ENCODE measurements around the gene SCGB1A1. TPM values are rescaled to one million over a fixed set of nuclear protein-coding genes. Genes with fewer than 3 reads are reported as not detected.
"Not testable (repeated sequence)": the region's sequence is repeated elsewhere in the genome, so short reads cannot be mapped to it uniquely, and the experiment has no call there.

Gene SCGB1A1
- total RNA-seq, 1 donor from 2014 or later = not detected

DNA sequence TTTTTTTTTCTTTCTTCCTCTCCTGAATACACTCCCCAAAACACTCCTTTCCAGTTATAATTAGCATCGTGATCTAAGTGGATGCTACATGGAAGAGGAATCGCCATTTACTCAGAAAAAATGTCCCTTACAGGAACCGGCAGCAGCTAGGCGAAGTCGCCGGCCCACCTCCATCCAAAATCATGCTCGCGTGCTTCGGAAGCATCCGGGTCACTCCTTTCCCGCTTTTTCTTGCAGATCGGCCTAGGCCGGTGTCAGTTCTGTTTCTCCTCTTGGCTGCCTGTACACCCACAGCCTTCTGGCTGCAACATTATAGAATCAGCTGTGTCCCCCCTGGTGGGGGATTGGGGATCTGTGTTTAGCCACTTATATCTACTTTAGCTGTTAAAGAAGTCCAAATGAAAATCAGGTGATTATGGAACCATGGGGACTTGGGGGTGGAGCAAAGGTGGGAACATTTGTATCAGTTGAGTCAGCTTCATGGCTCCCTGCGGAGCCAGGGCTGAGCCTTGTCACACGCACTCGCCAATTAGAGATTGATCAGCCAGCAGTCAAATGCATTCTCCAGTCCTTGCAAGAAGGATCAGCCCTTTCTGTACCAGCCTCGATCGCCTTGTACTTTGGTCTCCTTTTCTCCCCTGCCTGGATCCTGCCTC lies 45.2 kb upstream of the SCGB1A1 start:
- Histone ChIP-seq H3K4me3 (no peak overlapping the region), H3K4me1 (no peaks in the 10 kb centered on the region), H3K79me2 (ENCODE audit: low read depth) (no peaks in the 10 kb centered on the region), H3F3A (ENCODE audit: low read depth) (peaks cover 3% of the 10 kb centered on the region), H3K27ac (no peak overlapping the region), H2AFZ (replicated peaks) (no peak overlapping the region), H3K27me3 (no peaks in the 10 kb centered on the region), H3K9ac (no peak overlapping the region), H3K9me3 (ENCODE audit: low read depth) (no peaks in the 10 kb centered on the region), H3K36me3 (no peaks in the 10 kb centered on the region), H4K20me1 (ENCODE audit: low read depth) (no peaks in the 10 kb centered on the region), H3K4me2 (no peak overlapping the region)
- TF ChIP-seq EZH2 (IDR thresholded peaks at IDR 0.05) (no peak), EZH2phosphoT487 (IDR thresholded peaks at IDR 0.05) (no peak)
- TF ChIP-seq, protein P1, sequence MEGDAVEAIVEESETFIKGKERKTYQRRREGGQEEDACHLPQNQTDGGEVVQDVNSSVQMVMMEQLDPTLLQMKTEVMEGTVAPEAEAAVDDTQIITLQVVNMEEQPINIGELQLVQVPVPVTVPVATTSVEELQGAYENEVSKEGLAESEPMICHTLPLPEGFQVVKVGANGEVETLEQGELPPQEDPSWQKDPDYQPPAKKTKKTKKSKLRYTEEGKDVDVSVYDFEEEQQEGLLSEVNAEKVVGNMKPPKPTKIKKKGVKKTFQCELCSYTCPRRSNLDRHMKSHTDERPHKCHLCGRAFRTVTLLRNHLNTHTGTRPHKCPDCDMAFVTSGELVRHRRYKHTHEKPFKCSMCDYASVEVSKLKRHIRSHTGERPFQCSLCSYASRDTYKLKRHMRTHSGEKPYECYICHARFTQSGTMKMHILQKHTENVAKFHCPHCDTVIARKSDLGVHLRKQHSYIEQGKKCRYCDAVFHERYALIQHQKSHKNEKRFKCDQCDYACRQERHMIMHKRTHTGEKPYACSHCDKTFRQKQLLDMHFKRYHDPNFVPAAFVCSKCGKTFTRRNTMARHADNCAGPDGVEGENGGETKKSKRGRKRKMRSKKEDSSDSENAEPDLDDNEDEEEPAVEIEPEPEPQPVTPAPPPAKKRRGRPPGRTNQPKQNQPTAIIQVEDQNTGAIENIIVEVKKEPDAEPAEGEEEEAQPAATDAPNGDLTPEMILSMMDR (IDR thresholded peaks at IDR 0.05) = no peak
- H3K9me3 Mint-ChIP-seq = peaks cover 3% of the 10 kb centered on the region
- peaks cover 10% of the 10 kb centered on the region for H3K36me3 Mint-ChIP-seq
- no peak overlapping the region for H3K4me3 Mint-ChIP-seq
- H3K4me1 Mint-ChIP-seq = peaks cover 13% of the 10 kb centered on the region
- H3K27ac Mint-ChIP-seq = no peak overlapping the region
- DNase-seq (ENCODE audit: low spot score) = no peak
- H3K27me3 Mint-ChIP-seq (ENCODE audit: insufficient read depth, low read depth) = no peaks in the 10 kb centered on the region

DNA sequence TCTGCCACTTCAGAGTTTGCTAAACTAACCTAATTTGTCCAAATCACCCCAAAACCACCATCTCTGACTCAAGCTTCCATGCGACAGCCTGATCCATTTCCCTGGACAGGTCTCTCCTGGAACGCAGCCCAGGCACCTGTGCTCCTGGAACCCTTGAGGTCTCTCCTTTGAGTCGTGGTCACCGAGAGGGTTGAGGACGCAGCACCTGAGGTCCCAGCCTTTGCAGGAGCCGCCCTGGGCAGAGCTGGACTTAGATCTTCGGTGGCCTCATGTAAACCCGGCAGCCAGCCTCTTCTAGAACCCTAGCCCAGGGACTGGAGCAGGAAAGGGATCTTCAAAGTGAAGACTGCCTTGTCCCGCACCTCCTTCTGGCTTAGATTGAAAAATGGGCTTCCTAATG lies 44.0 kb upstream of the SCGB1A1 start:
- Histone ChIP-seq H3K9me3 (ENCODE audit: low read depth) (no peaks in the 10 kb centered on the region), H4K20me1 (ENCODE audit: low read depth) (peaks cover 6% of the 10 kb centered on the region), H3K9ac (no peak overlapping the region), H3K27ac (no peak overlapping the region), H3K27me3 (no peaks in the 10 kb centered on the region), H3F3A (ENCODE audit: low read depth) (peaks cover 7% of the 10 kb centered on the region), H3K4me2 (no peak overlapping the region), H3K4me1 (no peaks in the 10 kb centered on the region), H2AFZ (replicated peaks) (no peak overlapping the region), H3K79me2 (ENCODE audit: low read depth) (no peaks in the 10 kb centered on the region), H3K4me3 (no peak overlapping the region), H3K36me3 (no peaks in the 10 kb centered on the region)
- Mint-ChIP-seq H3K9me3 (no peaks in the 10 kb centered on the region), H3K4me3 (no peak overlapping the region), H3K27ac (no peak overlapping the region), H3K36me3 (peaks cover 6% of the 10 kb centered on the region), H3K4me1 (peaks cover 13% of the 10 kb centered on the region), H3K27me3 (ENCODE audit: insufficient read depth, low read depth) (no peaks in the 10 kb centered on the region)
- no peak for TF ChIP-seq EZH2 (IDR thresholded peaks at IDR 0.05)
- TF ChIP-seq, protein P1 (IDR thresholded peaks at IDR 0.05) = no peak
- TF ChIP-seq EZH2phosphoT487 (IDR thresholded peaks at IDR 0.05) = no peak
- DNase-seq (ENCODE audit: low spot score) = no peak

DNA sequence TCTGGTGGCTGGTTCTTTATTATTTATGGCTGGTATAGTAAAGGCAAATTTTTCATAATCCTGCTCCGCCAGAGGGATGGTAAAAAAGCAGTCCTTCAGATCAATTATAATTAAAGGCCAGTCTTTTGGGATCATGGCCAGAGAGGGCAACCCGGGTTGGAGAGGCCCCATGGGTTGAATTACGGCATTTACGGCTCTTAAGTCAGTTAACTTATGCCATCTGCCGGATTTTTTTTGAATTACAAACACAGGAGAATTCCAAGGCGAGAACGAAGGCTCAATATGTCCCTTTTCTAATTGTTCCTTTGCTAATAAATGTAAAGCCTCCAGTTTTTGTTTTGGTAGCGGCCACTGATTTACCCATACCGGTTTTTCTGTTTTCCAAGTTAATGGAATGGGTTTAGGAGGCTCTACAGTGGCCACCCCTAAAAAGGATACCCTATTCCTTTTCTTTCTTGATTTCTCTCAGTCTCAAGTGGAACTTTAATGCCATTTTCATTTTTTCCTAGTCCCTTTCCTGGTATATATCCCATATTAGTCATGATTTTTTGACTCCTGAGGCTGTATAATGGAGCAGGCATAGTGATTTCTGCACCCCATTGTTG lies 40.3 kb upstream of the SCGB1A1 start:
- H2AFZ ChIP-seq (replicated peaks); H4K20me1 ChIP-seq (ENCODE audit: low read depth); H3K4me2 ChIP-seq; H3K4me3 ChIP-seq; H3K27me3 ChIP-seq; H3K9me3 Mint-ChIP-seq; H3K9me3 ChIP-seq (ENCODE audit: low read depth); H3K4me1 ChIP-seq; H3K4me1 Mint-ChIP-seq; H3K4me3 Mint-ChIP-seq; H3F3A ChIP-seq (ENCODE audit: low read depth); H3K36me3 ChIP-seq; H3K79me2 ChIP-seq (ENCODE audit: low read depth); H3K27ac Mint-ChIP-seq; H3K27ac ChIP-seq; H3K27me3 Mint-ChIP-seq (ENCODE audit: insufficient read depth, low read depth); H3K36me3 Mint-ChIP-seq; H3K9ac ChIP-seq: not testable (repeated sequence)
- peak; percentile 80 for DNase-seq (ENCODE audit: low spot score)
- TF ChIP-seq, protein P1 (IDR thresholded peaks at IDR 0.05) = peak; percentile 52

DNA sequence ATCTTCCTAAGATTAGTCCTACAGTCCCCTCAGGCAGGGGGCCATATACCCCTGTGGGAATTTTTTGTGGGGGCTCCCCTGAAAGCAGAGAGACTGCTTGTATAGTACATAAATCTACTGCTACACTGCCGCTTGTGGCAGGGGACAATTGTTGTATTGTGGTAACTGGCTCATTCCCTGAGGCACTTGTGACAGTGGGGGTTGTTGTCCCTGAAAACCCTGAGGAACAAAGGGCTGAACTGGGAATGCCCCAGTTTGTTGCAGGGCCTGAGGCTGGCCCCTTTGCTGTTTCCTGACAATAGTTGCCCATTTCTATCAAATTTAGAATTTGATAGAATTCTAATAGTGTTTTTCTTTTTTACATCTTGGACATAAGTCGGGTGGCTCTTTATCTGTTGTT lies 39.2 kb upstream of the SCGB1A1 start:
- not testable (repeated sequence) for H2AFZ ChIP-seq (replicated peaks); H3K4me1 ChIP-seq; H3K79me2 ChIP-seq (ENCODE audit: low read depth); H3K27me3 ChIP-seq; H3K27ac Mint-ChIP-seq; H3K27ac ChIP-seq; H3K4me2 ChIP-seq; H3F3A ChIP-seq (ENCODE audit: low read depth); H3K4me1 Mint-ChIP-seq; H3K9me3 ChIP-seq (ENCODE audit: low read depth); H3K4me3 Mint-ChIP-seq; H3K9ac ChIP-seq; H3K9me3 Mint-ChIP-seq; H3K36me3 ChIP-seq; H4K20me1 ChIP-seq (ENCODE audit: low read depth); H3K4me3 ChIP-seq; H3K27me3 Mint-ChIP-seq (ENCODE audit: insufficient read depth, low read depth); H3K36me3 Mint-ChIP-seq; DNase-seq (ENCODE audit: low spot score)
